ENCODE data around the gene MED17. TPM values are rescaled to one million over a fixed set of nuclear protein-coding genes. Genes with fewer than 3 reads are reported as not detected.

MED17 gene
- total RNA-seq, 1 experiment from 2014 or later, result 41.1 TPM

GRCh38 chr11:93820847-93821246 lies 36.8 kb downstream of the MED17 start:
- Histone ChIP-seq H3K9me3 (ENCODE audit: control insufficient read depth in 1 of 2, insufficient read depth in 1 of 2, low read depth in 1 of 2, low read length in 2 of 2) (no peaks in the 10 kb centered on the region), H3K79me2 (ENCODE audit: insufficient read depth, low read length) (no peaks in the 10 kb centered on the region), H3K27ac (ENCODE audit: low read depth, low read length) (no peak overlapping the region), H3K9me2 (ENCODE audit: insufficient read depth) (no peaks in the 10 kb centered on the region), H4K20me1 (ENCODE audit: insufficient read depth) (no peaks in the 10 kb centered on the region), H3K27me3 (ENCODE audit: insufficient read depth, low read length) (no peaks in the 10 kb centered on the region), H2AFZ (ENCODE audit: low read depth, low read length, poor library complexity, severe bottlenecking) (no peak overlapping the region), H3K4me2 (ENCODE audit: low read length) (no peak overlapping the region), H3K36me3 (ENCODE audit: control insufficient read depth in 1 of 2, insufficient read depth in 2 of 2, low read length in 2 of 2) (no peaks in the 10 kb centered on the region), H3K4me1 (ENCODE audit: control insufficient read depth in 1 of 2, insufficient read depth in 2 of 2, low read length in 2 of 2) (no peaks in the 10 kb centered on the region), H3K4me3 (replicated peaks in 1 of 2; ENCODE audit: low read depth in 1 of 2, low read length in 2 of 2) (no peak overlapping the region), H3K9ac (ENCODE audit: low read length) (no peak overlapping the region)
- POLR2A ChIA-PET, result no interaction called here
- intact Hi-C loops (cut with micrococcal nuclease), result no loop called here
- ATAC-seq (no peak), DNase-seq (ENCODE audit: low read depth, low spot score) (no peak)
- RAD21 ChIA-PET (ENCODE audit: low non-redundant PET in 1 of 2, low total read pairs in 2 of 2, uncharacterized antibody in 2 of 2, unreplicated experiment in 2 of 2), result no interaction called here
- CTCF ChIA-PET, result no interaction called here
- TF ChIP-seq SRF (IDR thresholded peaks at IDR 0.05; ENCODE audit: low read depth) (no peak), CEBPB (IDR thresholded peaks at IDR 0.05; ENCODE audit: low read depth) (no peak), SP1 (IDR thresholded peaks at IDR 0.05; ENCODE audit: low read depth) (no peak), EZH2 (IDR thresholded peaks at IDR 0.05) (no peak), ZBTB33 (IDR thresholded peaks at IDR 0.05; ENCODE audit: extremely low read depth, insufficient replicate concordance, low read length) (no peak), FOSL1 (IDR thresholded peaks at IDR 0.05; ENCODE audit: low read depth) (no peak), MAX (IDR thresholded peaks at IDR 0.05) (no peak), POLR2A (IDR thresholded peaks at IDR 0.05; ENCODE audit: borderline replicate concordance, extremely low read depth, insufficient read depth, insufficient read length) (no peak), SIN3A (IDR thresholded peaks at IDR 0.05; ENCODE audit: low read depth) (no peak), CBX3 (IDR thresholded peaks at IDR 0.05; ENCODE audit: low read depth) (no peak), RAD21 (IDR thresholded peaks at IDR 0.05; ENCODE audit: low read depth) (no peak), EGR1 (IDR thresholded peaks at IDR 0.05; ENCODE audit: low read depth) (no peak), ELF1 (IDR thresholded peaks at IDR 0.05; ENCODE audit: borderline replicate concordance, low read depth) (no peak), ATF3 (IDR thresholded peaks at IDR 0.05) (no peak), EZH2phosphoT487 (IDR thresholded peaks at IDR 0.05; ENCODE audit: borderline replicate concordance) (no peak), ZNF274 (IDR thresholded peaks at IDR 0.05; ENCODE audit: low read depth, low read length) (no peak), TCF7L2 (IDR thresholded peaks at IDR 0.05; ENCODE audit: borderline replicate concordance, extremely low read depth, insufficient read depth, insufficient read length) (no peak), REST (IDR thresholded peaks at IDR 0.05; ENCODE audit: low read depth) (no peak), CTCF (IDR thresholded peaks at IDR 0.05 in 2 of 3, conservative IDR thresholded peaks at IDR 0.05 in 1 of 3; ENCODE audit: borderline replicate concordance in 1 of 3, insufficient read depth in 1 of 3, low read depth in 2 of 3, low read length in 2 of 3) (no peak)
- BruUV-seq (replicated peaks), result no TSS peak
